Inflammatory macrophage treated with lipopolysaccharide for 4 hours (primary cell): ENCODE measurements around the gene PLPP7.
"Not testable (repeated sequence)": the region's sequence is repeated elsewhere in the genome, so short reads cannot be mapped to it uniquely, and the experiment has no call there.

Source experiments
- DNase-seq: peaks from one replicate; pipeline ENCODE4 v3.0.0-alpha.2; 2020

The PLPP7 gene

GRCh38 chr9:131270171-131271015 is 19.1 kb upstream of the PLPP7 start:
- DNase-seq = peak; percentile 92

GRCh38 chr9:131271016-131271273 is 18.6 kb upstream of the PLPP7 start:
- DNase-seq = not testable (repeated sequence)

- no peak for DNase-seq
Measured at GRCh38 chr9:131271506-131271931, 18.0 kb upstream of the PLPP7 start.

- DNase-seq = peak; percentile 16
Measured at GRCh38 chr9:131272212-131272611, 17.3 kb upstream of the PLPP7 start.

GRCh38 chr9:131273146-131273855 is 16.2 kb upstream of the PLPP7 start:
- peak; percentile 70 for DNase-seq

- peak; percentile 79 for DNase-seq
Measured at GRCh38 chr9:131273856-131274673, 15.5 kb upstream of the PLPP7 start.

- peak; percentile 84 for DNase-seq
Measured at GRCh38 chr9:131274674-131275331, 14.7 kb upstream of the PLPP7 start.

GRCh38 chr9:131275332-131276093 is 14.0 kb upstream of the PLPP7 start:
- peak; percentile 68 for DNase-seq

- DNase-seq = peak; percentile 73
Measured at GRCh38 chr9:131276094-131276888, 13.2 kb upstream of the PLPP7 start, which contains the start of gene FAM78A. Gene FAM78A (minus strand): TSS chr9:131276510. CDS start chr9:131276179, 331 bp downstream.

- no peak for DNase-seq
Measured at GRCh38 chr9:131276891-131277286, 12.6 kb upstream of the PLPP7 start.

- DNase-seq = no peak
Measured at GRCh38 chr9:131277287-131277909, 12.1 kb upstream of the PLPP7 start.

- DNase-seq = peak; percentile 66
Measured at GRCh38 chr9:131277910-131278701, 11.4 kb upstream of the PLPP7 start.

GRCh38 chr9:131278702-131279111 is 10.8 kb upstream of the PLPP7 start:
- DNase-seq = no peak

- no peak for DNase-seq
Measured at GRCh38 chr9:131279196-131279862, 10.2 kb upstream of the PLPP7 start.

GRCh38 chr9:131279863-131280570 is 9.5 kb upstream of the PLPP7 start:
- DNase-seq = peak; percentile 64

- DNase-seq = no peak
Measured at GRCh38 chr9:131280660-131281059, 8.9 kb upstream of the PLPP7 start.

GRCh38 chr9:131281119-131281965 is 8.2 kb upstream of the PLPP7 start:
- no peak for DNase-seq

- DNase-seq = no peak
Measured at GRCh38 chr9:131282175-131282574, 7.3 kb upstream of the PLPP7 start.
